Ecto neural progenitor cell (in vitro differentiated cells): ENCODE results near the gene RNF220.

Experiments used
- DNase-seq: peaks from one replicate; pipeline ENCODE4 v3.0.0-alpha.2; 2018; ENCODE audit warnings: low spot score

Gene RNF220

DNA sequence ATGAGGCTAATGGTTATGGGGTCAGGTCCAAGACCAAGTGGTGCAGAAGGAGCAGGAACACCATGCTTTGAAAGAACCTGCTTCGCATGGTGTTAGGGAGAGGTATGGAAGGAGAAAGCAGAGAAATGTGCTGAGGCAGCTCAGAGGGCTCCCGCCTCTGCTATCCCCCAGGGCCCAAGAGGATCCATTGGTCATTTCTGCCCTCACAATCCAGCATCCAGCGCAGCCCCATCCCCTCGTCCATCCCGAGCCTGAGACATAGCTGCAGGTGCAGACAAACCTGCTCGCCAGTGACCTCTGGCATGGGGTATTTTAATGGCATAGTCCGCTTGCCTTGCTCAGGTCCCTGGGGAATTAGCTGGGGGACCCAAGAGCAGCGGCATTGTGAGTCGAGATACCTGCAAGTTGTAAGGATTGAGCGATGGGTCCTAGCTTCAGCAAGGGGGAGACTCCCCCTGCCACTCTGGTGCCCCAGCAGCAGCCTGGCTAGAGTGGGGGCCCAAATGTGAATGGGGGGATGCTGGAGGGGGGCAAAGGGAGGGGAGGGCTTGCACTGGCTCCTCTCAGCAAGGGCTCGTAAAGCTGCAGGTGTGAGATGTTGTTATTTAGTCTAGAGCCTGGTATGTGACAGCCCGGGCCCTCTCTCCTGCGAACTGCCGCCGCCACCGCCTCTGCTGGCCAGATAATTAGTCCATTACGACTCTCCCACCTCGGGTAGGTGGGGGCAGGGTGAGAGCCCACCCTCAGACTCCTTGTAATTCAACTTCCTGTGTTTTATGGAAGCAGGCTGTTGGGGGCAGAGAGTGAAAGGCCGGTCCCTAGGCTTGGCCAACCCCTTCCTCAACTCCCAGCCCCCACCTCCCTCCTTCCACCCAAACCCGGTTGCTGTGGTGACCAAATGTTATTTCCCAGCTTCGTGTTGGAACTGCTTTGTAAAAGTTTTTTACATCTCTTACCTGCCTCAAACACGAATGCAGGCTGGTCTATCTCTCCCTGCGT, 118.8 kb downstream of the RNF220 start:
- DNase-seq: peak; percentile 65

DNA sequence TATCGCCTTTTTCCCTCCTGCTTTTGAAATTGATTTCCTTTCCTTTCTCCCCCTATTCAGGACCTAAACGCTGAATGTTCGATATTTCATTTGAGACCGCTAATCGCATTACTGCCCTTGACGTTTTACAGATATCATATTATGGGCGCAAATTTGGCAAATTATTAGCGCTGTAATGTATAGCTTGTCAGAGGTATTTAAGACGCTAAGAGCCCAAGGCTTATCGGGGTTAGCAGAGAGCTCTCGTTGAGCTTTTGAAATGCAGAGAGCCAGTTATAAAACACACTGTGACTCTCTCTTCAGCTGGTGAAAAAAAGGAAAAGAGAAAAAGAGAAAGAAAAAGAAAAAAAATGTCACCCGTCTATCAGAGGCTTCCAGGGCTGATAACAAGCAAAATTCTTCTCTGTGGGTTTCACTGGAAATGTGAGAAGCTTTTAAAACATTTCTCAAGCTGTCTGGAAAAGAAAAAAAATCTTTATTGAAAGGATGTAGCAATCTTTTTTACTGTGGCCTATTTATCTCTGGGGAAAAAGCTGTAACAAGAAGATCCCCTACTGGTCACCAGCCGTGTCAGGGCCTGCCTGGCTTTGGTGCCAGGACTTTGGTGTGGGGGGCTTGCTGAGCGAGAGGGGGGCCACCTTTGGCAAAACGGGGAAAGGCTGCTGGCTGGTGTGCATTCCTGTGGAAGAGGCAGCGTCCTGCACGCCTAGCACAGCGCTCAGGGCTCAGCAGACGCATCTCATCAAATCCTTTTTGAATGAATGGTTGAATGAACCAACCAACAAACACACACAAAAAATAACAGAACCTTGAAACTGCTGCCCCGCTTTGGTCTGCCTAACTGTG, 119.8 kb downstream of the RNF220 start:
- no peak for DNase-seq

DNA sequence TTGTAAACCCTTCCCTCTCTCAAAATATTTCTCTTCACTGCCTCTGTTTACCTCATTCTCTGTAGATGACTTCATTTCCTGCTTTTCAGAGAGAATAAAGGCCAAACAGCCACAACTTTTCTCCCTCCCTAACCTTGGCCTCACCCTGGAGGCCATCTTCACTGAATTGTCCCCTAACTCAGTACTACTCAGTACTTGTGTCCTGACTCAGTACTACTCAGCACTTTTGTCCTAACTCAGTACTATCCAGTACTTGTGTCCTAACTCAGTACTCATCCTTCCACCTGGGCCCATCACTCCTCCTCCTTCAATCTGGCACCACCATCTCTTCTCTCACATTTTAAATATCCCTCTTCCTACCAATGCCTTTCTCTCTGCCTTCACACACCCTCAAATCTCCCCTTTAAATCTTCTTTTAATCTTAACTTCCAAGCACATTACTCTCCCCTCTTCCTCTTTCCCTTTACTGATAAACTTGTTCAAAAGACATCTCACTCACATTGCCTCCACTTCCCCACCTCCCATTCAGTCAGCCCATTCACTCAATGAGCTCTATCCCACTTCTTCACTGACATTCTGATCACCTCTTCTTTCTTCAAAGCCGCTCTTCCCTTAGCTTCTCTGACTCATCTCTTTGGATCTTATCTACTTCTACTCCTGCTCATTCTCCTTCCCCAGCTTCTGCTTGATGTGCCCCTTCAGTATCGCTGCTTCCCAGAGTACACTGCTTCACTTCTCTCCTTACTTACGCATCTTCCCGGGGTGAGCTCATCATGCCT, 121.4 kb downstream of the RNF220 start:
- no peak for DNase-seq

DNA sequence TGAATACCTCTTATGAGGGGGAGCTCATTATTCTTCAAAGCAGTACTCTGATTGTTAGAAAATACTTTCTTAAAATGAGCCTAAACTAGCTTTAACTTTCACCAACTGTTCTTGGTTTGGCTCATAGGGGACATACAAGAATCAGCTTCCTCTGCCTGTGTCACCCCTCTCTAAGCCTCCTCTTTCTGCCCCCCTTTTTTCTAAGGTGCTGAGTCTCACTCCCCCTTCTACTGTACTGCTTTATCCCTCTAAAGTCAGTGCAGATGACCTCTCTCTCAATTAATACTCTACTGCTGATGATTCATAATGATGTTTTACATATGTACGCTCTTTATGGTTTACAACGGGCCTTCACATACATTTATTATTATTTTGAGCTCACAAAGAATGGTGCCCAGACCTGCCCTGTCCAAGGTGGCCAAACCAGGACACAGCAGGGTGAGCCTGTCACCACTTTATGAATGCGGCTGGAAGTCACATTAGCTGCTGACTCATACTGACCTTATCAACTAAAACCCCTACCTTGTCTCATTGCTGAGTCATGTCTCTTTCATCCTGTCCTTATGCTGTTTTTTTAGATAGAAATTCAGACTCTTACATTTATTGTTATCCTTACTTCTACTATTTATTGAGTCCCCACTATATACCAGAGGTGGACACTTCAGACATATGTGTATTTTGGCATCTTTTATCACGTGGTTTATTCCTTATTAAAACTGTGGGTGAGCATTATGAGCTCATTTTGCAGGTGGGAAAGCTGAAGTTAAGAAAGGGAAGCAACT, 126.9 kb downstream of the RNF220 start:
- DNase-seq: no peak

DNA sequence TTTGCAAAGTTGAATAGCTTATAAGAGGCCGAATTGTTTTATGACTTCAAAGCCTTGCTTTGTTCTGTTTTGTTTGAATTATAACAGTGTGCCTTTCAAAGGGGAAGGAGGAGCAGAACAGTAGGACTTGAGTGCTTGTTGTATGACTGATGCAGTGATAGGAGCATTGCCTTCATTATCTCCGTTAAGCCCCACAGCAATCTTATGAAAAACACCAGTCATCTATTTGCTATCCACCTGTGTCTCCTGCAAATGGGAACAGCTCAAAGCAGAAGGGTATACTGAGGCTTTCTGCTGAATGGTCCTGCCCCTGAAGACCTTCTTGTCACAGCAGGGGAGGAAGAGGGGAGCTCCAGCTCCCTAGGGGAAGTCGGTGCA, 127.5 kb downstream of the RNF220 start:
- no peak for DNase-seq

DNA sequence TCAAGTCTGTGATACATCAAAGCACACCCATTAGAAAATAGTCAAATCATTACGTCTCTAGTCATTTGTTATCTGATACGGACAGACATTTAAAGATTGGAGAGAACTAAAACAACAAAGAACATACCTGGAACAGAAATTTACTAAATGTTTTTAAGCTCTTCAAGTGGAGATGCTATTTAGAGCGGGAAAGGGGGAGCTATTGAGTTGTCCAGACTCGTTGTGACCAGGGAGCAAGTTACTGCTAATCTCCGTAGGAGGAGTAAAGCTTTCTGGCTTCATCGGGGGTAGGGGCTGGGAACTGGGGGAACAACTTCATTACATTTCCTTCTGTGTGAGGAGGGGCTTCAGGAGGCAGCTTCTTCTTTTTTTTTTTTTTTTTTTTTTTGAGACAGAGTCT, 129.7 kb downstream of the RNF220 start:
- no peak for DNase-seq

DNA sequence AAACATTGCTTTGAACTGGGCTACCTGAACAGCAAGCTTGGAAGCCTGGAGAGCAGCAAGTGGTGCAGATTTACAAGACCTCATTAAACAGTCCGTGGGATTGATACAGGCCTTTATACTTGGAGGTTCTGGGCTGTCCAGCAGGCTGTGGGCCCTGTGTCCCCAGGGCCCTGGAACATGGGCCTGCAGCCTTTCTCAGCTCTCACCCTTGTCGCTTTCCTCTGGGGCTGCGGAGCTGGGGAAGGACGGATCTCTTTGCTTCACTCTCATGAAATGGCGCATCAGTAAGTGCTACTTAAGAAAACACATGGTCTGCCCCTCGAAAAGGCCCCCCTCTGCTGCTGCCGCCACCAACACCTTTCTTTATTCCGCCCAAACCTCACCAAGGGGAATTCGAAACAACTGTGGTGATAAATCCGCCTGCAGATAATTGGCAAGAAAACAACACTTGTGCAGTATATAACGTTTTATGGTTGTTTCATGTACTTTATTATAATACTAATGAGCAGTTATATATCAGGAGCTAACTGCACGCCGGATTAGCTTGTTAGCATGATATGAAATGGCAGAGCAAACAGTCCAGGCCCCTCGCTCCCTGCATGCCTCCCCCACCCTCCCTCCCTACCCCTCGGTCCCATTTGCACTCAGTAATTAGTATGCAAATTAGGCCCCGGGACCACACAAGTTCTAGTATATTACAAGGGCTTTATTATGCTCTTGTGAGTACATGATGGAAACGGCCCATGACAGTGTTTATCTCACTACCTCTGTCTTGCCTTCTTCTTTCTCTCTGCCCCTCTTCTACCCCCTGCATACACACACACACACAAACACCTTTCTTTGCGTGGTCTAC, 131.5 kb downstream of the RNF220 start:
- DNase-seq: no peak

DNA sequence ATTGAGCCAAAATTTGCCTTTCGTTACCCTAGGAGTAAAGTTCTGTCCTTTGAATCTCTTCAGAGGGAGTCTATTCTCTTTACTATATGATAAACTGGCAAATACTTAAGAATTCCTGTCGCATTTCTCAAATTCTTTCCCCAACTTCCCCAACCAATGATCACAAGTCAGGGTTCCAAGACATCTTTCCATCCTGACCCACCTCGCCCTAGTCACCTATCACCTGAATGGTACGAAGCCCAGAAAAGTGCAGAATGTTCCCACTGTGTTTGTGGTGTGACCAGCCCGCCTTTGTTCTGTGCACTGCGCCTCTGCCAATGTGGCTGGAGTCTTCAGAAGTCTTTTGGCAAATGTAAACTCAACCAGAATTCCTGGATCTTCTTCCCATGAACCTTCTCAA, 132.5 kb downstream of the RNF220 start:
- DNase-seq: no peak

DNA sequence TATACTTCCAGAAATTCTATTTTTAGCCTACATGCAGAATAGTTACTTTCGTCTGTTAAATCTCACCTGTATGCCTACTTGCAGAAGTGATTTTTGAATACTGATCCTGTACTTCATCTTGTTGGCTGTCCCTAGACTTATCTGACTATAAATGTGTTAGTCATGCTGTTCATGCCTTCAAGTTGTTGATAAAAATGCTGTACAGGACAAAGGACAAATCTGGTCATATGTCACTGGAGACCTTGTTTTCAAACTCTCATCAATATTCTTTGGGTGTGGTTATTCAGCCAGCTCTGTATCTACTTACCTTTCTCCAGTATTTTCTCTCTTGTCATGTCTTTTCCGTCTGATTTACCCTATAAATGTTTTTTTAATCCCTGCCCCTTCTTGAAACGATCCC, 132.9 kb downstream of the RNF220 start:
- no peak for DNase-seq

DNA sequence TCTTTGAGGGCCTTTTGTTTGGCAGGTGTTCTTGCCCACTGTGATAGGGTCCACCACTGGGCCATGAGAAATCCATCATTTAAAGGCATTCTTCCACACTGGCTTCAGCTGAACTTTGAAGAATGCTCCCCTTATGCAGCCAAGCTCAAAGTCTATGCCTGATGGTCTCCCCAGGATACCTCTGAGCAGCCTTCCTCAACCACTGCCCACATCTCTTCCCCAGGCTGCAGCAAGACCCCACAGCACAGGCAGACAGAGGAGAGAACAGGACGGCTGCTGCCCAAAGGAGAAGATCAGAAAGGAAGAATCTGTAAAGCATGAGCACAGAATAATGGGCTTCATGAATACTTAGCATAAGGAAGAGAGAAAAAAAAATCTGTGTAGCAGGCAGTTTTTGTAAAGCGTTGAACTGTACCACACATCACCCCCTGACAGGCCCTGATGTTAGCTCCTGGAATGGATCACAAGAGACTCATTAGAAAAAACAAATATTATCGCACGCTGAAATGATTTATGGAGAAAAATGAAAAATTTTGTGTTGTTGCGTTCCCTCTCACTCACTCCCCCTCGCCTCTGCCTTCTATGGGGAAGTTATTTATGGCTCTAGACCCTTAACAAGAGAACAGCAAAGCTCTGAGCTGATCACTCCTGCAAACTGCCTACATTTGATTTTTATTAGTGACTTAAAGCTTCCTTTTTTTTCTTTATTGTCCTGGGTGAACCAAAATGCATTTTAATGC, 135.1 kb downstream of the RNF220 start:
- DNase-seq: no peak

DNA sequence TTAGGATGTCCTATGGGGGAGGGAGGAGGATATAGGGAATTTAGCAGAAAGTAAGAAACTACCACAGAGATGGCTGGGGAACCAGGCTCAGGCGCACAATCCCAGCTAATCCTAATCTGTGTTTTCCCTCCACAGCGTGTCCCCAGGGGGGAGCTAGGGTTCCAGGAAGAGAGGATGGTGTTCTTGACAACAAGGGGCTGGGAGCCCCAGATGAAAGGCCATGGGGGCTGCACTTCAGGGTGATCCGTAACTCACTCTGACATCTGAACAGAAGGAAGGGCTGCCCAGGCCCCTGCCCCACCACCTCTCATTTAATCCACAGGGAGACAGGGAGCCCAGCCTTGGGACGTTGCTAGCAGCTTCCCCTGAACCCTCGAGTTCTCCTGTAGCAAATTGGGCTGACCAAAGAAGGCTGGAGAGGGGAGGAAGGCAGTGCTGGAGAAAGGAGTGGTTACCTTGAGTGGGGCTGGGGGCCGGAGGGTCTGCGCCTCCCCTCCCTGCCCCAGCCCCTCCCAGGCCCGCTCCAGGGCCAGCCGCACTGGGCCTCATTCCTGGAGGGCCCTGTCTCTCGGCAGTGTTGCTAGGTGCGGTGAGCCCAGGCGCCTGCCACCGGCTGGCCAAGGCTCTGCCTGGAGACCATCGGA, 137.5 kb downstream of the RNF220 start:
- peak; percentile 67 for DNase-seq

DNA sequence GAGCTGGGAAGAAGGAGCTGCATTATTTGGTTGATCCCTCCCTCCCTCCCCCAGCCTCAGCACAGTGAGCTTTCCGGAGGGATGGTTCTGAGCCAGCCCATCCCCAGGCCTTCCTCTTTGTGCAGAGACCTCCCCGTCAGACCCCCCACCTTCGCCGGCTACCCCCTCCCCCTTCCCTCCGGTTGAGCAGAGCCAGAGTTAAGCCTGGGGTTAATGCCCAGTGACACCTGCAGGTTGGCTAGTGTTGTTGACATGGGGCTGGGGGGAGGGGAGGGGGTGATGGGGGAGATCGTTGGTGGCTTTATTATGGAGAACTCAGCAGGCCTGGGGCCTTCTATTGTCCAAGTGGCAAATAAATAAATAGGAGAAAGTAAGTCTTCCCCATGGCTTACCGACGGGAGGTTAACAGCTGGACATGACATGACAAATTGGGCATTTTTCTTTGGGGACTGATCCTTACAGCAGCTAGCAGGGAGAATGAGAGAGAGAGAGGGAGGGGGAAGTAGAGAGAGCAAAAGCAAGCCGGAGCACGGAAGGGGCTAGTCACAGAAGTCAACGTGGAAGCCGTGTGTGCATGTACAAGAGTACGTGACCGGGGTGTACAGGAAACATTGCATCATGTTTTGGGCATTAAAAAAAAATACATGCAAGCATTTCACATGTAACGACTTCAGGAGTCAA, 138.1 kb downstream of the RNF220 start:
- DNase-seq: peak; percentile 94

DNA sequence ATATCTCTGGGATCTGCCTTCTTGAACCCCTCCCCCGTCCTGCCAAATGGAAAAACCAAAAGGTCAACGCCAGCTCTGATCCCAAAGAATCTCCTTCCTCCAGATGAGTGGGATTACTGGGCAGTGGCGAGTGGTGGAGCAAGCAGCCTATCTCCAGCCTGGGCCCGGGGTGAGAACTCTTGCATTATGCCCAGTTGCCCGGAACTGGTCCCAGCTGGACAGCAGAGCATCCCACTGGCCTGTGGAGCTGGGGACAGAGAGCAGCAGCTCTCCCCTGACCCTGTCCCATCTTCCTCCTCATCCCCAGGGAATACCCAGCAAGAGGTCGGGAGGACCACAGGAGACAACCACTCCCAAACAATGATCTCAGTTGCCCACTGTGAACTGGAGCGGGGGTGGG, 138.7 kb downstream of the RNF220 start:
- DNase-seq: peak; percentile 68

DNA sequence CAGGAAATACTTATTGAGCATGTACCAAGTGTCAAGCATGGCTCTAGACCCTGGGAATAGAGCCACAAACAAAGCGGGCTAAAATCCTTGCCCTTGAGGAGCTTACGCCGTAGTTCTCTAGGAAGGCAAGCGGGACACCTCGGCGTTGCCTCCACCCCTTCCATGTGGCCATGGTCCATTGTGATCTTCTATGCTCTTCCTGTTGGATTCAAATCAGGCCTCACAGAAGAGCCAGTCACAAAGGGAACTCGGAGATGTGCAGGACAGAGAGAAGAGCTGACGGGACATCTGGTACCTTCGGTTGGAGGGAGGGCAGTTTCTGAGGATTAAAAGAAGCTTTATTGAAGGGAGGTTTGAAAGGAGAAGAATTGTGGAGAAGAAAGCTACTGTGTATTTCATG, 139.9 kb downstream of the RNF220 start:
- DNase-seq: no peak

DNA sequence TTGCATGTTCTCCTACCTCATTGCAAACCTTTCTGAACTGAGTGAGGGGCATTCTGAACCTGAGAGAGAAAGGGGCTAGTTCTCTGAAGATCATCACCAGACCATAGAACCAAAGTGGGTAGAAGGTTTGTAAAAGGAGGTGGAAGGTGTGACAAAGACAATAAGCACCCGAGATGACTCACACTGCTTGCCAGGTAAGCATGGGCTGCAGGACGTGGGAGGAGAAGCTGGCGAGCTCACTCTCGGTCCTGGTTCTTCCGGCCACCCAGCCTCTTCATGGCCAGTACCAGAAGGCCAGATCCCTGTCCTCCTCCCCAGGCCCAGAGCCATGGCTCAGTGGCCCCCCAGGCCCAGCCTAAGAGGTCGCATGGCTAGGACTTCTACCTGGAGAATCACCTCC, 140.9 kb downstream of the RNF220 start:
- no peak for DNase-seq

DNA sequence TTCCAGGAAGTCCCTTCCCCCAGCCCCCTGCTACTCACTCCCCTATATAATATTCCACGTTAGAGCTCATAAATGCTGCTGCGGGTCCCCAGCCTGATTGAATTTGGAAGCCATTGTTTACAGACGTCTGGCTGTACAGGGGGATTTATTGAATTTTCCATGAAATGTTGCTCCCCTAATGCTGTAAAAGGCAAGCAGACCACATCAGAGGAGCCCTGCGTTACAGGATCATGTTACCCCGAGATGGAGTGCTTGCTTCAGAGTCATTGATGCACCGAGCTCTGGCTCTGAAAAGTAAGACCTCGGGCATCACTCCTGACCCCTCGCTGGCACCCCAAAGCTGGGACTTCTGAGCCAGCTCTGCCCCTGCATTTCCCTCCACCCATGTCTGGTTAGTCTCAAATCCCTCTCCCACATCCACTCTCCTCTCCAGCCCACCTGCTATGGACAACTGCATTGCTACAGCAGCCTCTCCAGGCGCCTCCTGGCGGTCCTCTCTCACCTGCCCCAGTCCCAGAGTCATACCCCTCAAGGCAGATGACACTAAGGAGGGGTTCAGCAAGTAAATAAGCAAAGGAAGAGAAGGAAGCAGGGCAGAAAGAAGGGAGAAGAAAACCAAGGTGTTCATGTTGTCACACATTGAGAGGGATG, 141.5 kb downstream of the RNF220 start:
- DNase-seq: no peak

DNA sequence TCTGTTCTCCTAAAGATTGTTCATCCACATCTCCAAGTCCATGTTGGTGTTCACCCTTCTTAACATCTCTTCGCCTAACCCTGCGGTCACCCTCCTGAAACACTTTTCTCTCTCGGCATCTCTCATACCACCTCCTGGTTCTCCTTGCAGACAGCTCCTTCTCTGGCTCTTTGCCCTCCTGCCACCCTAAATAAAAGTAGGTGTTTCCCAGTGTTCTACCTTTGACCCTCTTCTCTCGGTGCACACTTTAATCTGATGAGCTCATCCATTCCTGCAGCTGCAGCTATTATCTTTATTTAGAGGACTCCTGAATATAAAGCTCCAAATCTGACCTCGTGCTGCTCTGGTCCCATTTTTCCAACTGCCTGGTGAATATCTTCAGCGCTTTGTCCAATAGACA, 142.3 kb downstream of the RNF220 start:
- DNase-seq: no peak

DNA sequence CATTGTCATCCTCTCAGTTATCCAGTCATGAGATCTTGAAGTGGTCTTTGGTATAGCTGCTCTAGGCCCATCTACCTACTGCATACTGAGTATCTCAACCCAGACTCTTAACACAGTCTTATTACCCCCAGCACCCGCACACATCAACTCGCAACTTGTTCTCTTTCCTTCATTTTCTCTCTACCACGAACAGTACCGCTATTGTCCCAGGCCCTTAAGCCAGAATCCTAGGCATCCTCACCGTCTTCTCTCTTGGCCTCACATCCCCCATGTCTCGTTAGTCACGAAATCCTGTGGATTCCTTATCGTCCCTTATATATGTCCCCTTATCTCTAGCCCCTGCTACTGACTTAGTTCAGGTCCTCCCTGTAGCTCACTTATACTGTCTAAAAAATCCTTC, 142.8 kb downstream of the RNF220 start:
- no peak for DNase-seq
